H1 (cell line): ENCODE data around the gene POLR1G. TPM values are rescaled to one million over a fixed set of nuclear protein-coding genes. Genes with fewer than 3 reads are reported as not detected.

Experiments
- CTCF ChIA-PET: fragments of 300-600 bp; sonication (Branson Sonifier 250); formaldehyde crosslinking; loops from one replicate; lab custom pipeline; 2021; ENCODE audit not compliant: partially characterized antibody; lab: Charles Lee
- POLR2A ChIA-PET: fragments of 300-600 bp; sonication (Branson Sonifier 250); formaldehyde crosslinking; loops from one replicate; lab custom pipeline; 2021; ENCODE audit warnings: inconsistent platforms; ENCODE audit not compliant: partially characterized antibody; lab: Charles Lee
- DNase-seq, 2 experiments: peaks; one replicate each; pipeline versions ENCODE4 v3.0.0 to v3.0.0-alpha.2; 2010 to 2022; ENCODE audit warnings: low spot score in 2 of 2, low read depth in 1 of 2, mixed read lengths in 1 of 2
- FAIRE-seq: peaks from 2 replicates; lab custom pipeline; 2011; peaks lifted over from hg19 to GRCh38; lab: Jason Lieb, UNC
- H2AFZ ChIP-seq: 2 replicates; pipeline ENCODE4 v1.8.1; 2012; ENCODE audit warnings: low read length, inconsistent platforms
- H2AK5ac ChIP-seq: 2 replicates; pipeline ENCODE4 v1.6.1; 2013; ENCODE audit warnings: low read depth, low read length
- H2BK120ac ChIP-seq: replicated peaks from 2 replicates; pipeline ENCODE3; 2013; ENCODE audit warnings: low read depth, low read length, inconsistent platforms
- H2BK12ac ChIP-seq: 2 replicates; pipeline ENCODE4 v1.6.1; 2013; ENCODE audit warnings: low read depth, low read length
- H2BK15ac ChIP-seq: 2 replicates; pipeline ENCODE4 v1.6.1; 2013; ENCODE audit warnings: low read length
- H2BK20ac ChIP-seq: 2 replicates; pipeline ENCODE4 v1.6.1; 2013; ENCODE audit warnings: low read length
- H2BK5ac ChIP-seq: 2 replicates; pipeline ENCODE4 v1.6.1; 2013; ENCODE audit warnings: low read depth, low read length
- H3K14ac ChIP-seq: 2 replicates; pipeline ENCODE4 v1.6.1; 2013; ENCODE audit warnings: inconsistent platforms; ENCODE audit not compliant: insufficient read length
- H3K18ac ChIP-seq: 2 replicates; pipeline ENCODE4 v1.6.1; 2013; ENCODE audit warnings: low read length; ENCODE audit errors: extremely low read depth
- H3K23ac ChIP-seq: 2 replicates; pipeline ENCODE4 v1.6.1; 2013; ENCODE audit warnings: inconsistent platforms; ENCODE audit not compliant: insufficient read length
- H3K23me2 ChIP-seq: 2 replicates; pipeline ENCODE4 v1.6.1; 2013; ENCODE audit warnings: low read depth, low read length
- H3K27ac ChIP-seq: 2 replicates; pipeline ENCODE4 v1.6.1; 2011; ENCODE audit warnings: low read depth, low read length, inconsistent platforms
- H3K27me3 ChIP-seq, 4 experiments: replicated peaks in 1 of 4; 1 replicate in 1 of 4; 2 replicates in 3 of 4; pipeline versions ENCODE4 v1.6.1 to v1.8.1; 2011 to 2013; ENCODE audit warnings: low read length in 3 of 4, mild to moderate bottlenecking in 3 of 4, inconsistent platforms in 2 of 4, mixed read lengths in 2 of 4, moderate library complexity in 1 of 4; ENCODE audit not compliant: control insufficient read depth in 3 of 4, insufficient read depth in 3 of 4; ENCODE audit errors: extremely low read depth in 1 of 4
- H3K36me3 ChIP-seq, 4 experiments: 2 replicates each; pipeline versions ENCODE4 v1.6.1 to v1.8.1; 2011 to 2013; ENCODE audit warnings: mild to moderate bottlenecking in 4 of 4, low read length in 3 of 4, moderate library complexity in 2 of 4, control low read depth in 1 of 4, inconsistent platforms in 1 of 4; ENCODE audit not compliant: insufficient read depth in 4 of 4, control insufficient read depth in 2 of 4
- H3K4ac ChIP-seq: replicated peaks from 2 replicates; pipeline ENCODE3; 2013; ENCODE audit warnings: low read length, low read depth, mixed read lengths, inconsistent platforms; ENCODE audit not compliant: insufficient read length
- H3K4me1 ChIP-seq, 4 experiments: replicated peaks in 1 of 4; 1 replicate in 1 of 4; 2 replicates in 3 of 4; pipeline versions ENCODE4 v1.6.1 to v1.8.1; 2011 to 2013; ENCODE audit warnings: low read length in 3 of 4, inconsistent platforms in 2 of 4, mixed read lengths in 1 of 4; ENCODE audit not compliant: insufficient read depth in 4 of 4, control insufficient read depth in 3 of 4
- H3K4me2 ChIP-seq, 2 experiments: 2 replicates each; pipeline versions ENCODE4 v1.6.1 to v1.8.1; 2011 to 2013; ENCODE audit warnings: low read depth in 2 of 2, low read length in 2 of 2, control low read depth in 1 of 2, inconsistent platforms in 1 of 2, mild to moderate bottlenecking in 1 of 2; ENCODE audit not compliant: insufficient read depth in 1 of 2
- H3K4me3 ChIP-seq, 4 experiments: fragments of 200-600, 300-600 bp in 1 of 4; sonication (generic), shearing (Covaris generic), sonication (Bioruptor Twin) in 1 of 4; 2 replicates each; pipeline versions ENCODE4 v1.5.1 to v1.8.1; 2011 to 2016; ENCODE audit warnings: low read length in 4 of 4, low read depth in 3 of 4, control low read depth in 2 of 4, inconsistent platforms in 2 of 4, mild to moderate bottlenecking in 2 of 4, mixed read lengths in 1 of 4, moderate library complexity in 1 of 4; ENCODE audit not compliant: insufficient read depth in 2 of 4; ENCODE audit errors: extremely low read depth in 1 of 4
- H3K56ac ChIP-seq: replicated peaks from 2 replicates; pipeline ENCODE3; 2013; ENCODE audit warnings: low read depth, mild to moderate bottlenecking, mixed read lengths, low read length, inconsistent platforms; ENCODE audit not compliant: insufficient read length
- H3K79me1 ChIP-seq: 2 replicates; pipeline ENCODE4 v1.6.1; 2013; ENCODE audit warnings: low read depth, low read length, control low read depth
- H3K79me2 ChIP-seq, 2 experiments: 2 replicates each; pipeline versions ENCODE4 v1.6.1 to v1.8.1; 2012 to 2013; ENCODE audit warnings: low read length in 2 of 2, mild to moderate bottlenecking in 2 of 2, inconsistent platforms in 1 of 2; ENCODE audit not compliant: insufficient read depth in 2 of 2, control insufficient read depth in 1 of 2
- H3K9ac ChIP-seq, 4 experiments: replicated peaks in 1 of 4; 1 replicate in 1 of 4; 2 replicates in 3 of 4; pipeline versions ENCODE4 v1.6.1 to v1.8.1; 2011 to 2013; ENCODE audit warnings: low read depth in 3 of 4, low read length in 3 of 4, control low read depth in 2 of 4, mild to moderate bottlenecking in 2 of 4, moderate library complexity in 2 of 4, inconsistent platforms in 1 of 4; ENCODE audit errors: extremely low read depth in 1 of 4
- H3K9me3 ChIP-seq, 2 experiments: 2 replicates each; pipeline versions ENCODE4 v1.6.1 to v1.8.1; 2012 to 2013; ENCODE audit warnings: mild to moderate bottlenecking in 2 of 2, moderate library complexity in 2 of 2, control low read depth in 1 of 2, inconsistent platforms in 1 of 2, low read depth in 1 of 2, low read length in 1 of 2, mixed read lengths in 1 of 2; ENCODE audit not compliant: insufficient read depth in 2 of 2
- H4K20me1 ChIP-seq, 2 experiments: replicated peaks in 1 of 2; 2 replicates each; pipeline versions ENCODE3 to v1.8.1; 2011 to 2013; ENCODE audit warnings: inconsistent platforms in 2 of 2, low read length in 2 of 2, mild to moderate bottlenecking in 1 of 2; ENCODE audit not compliant: insufficient read depth in 2 of 2, control insufficient read depth in 1 of 2
- H4K5ac ChIP-seq: 2 replicates; pipeline ENCODE4 v1.6.1; 2013; ENCODE audit warnings: low read length, low read depth, mixed read lengths, inconsistent platforms; ENCODE audit not compliant: insufficient read length
- H4K8ac ChIP-seq: 2 replicates; pipeline ENCODE4 v1.8.0; 2013; ENCODE audit warnings: mild to moderate bottlenecking, moderate library complexity, low read length, inconsistent platforms; ENCODE audit not compliant: insufficient read depth; ENCODE audit errors: extremely low read depth
- H4K91ac ChIP-seq: replicated peaks from 2 replicates; pipeline ENCODE3; 2013; ENCODE audit warnings: low read length, mixed read lengths, inconsistent platforms; ENCODE audit not compliant: insufficient read length
- CEBPB ChIP-seq: IDR thresholded peaks from 2 replicates; pipeline ENCODE4 v1.6.1; 2012; ENCODE audit warnings: low read depth, low read length
- GTF2F1 ChIP-seq: IDR thresholded peaks from 2 replicates; pipeline ENCODE4 v1.6.1; 2012; ENCODE audit warnings: low read depth, low read length, improper control_type of control experiment, borderline replicate concordance
- HDAC2 ChIP-seq, 2 experiments: fragments of 300-600 bp in 1 of 2; sonication (generic) in 1 of 2; IDR thresholded peaks; 2 replicates each; pipeline ENCODE4 v1.6.1; 2011 to 2012; ENCODE audit warnings: low read depth in 2 of 2, low read length in 2 of 2, mild to moderate bottlenecking in 2 of 2, moderate library complexity in 2 of 2, borderline replicate concordance in 1 of 2, inconsistent platforms in 1 of 2
- KDM1A ChIP-seq: fragments of 200-600, 300-600 bp; sonication (generic); IDR thresholded peaks from 2 replicates; pipeline ENCODE4 v1.7.1; 2016; ENCODE audit warnings: mild to moderate bottlenecking, low read length, borderline replicate concordance
- MAFK ChIP-seq: IDR thresholded peaks from 2 replicates; pipeline ENCODE4 v1.6.1; 2012; ENCODE audit warnings: low read depth, mild to moderate bottlenecking, improper control_type of control experiment, low read length
- RFX5 ChIP-seq: IDR thresholded peaks from 2 replicates; pipeline ENCODE4 v1.6.1; 2011; ENCODE audit warnings: low read depth, low read length, improper control_type of control experiment, borderline replicate concordance
- RXRA ChIP-seq: IDR thresholded peaks from 2 replicates; pipeline ENCODE4 v1.6.1; 2011; ENCODE audit warnings: low read depth, mild to moderate bottlenecking, low read length, moderate library complexity; ENCODE audit not compliant: insufficient read depth
- ZNF274 ChIP-seq: IDR thresholded peaks from 2 replicates; pipeline ENCODE4 v1.7.0; 2012; ENCODE audit warnings: low read length, borderline replicate concordance; ENCODE audit errors: extremely low read depth
- WGBS, 2 experiments: shearing (Covaris generic) in 1 of 2; methylation state at CpG; one replicate each; pipeline versions ENCODE4 v1.1.6 to v1.1.7; 2013 to 2015; ENCODE audit warnings: low lambda C conversion rate in 2 of 2, mixed read lengths in 2 of 2, inconsistent platforms in 1 of 2, low coverage in 1 of 2, missing lambda C conversion rate in 1 of 2; ENCODE audit not compliant: insufficient replicate concordance in 2 of 2, insufficient coverage in 1 of 2, insufficient read length in 1 of 2; ENCODE audit errors: extremely low coverage in 1 of 2, missing lambda C conversion rate in 1 of 2; 5-methylcytosine and 5-hydroxymethylcytosine counted together
- polyA plus RNA-seq, 7 experiments: library from polyadenylated mRNA; depleted of rRNA in 3 of 7; stranded (reverse) in 5 of 7; unstranded in 2 of 7; fragments of >200 nt in 5 of 7; fragments of 200-250 nt in 2 of 7; gene quantifications; 1 replicate in 5 of 7; 2 replicates in 1 of 7; 4 replicates in 1 of 7; pipeline versions ENCODE4 v1.2.1 to v1.2.3, GENCODE V29; 2011 to 2013; ENCODE audit warnings: missing spikeins in 2 of 7, mixed read lengths in 2 of 7
- total RNA-seq: library from RNA; stranded (reverse); fragmentation: NEBNext Ultra II Directional; extraction: Animal tissue kit (Norgen Biotek cat#: 25700); gene quantifications from 2 replicates; pipeline ENCODE4 v1.2.1, GENCODE V29; 2021

POLR1G gene
- total and polyA plus RNA-seq, 2 of the 8 experiments (the other 6 are each of a cell fraction or from before 2014, with no cell fraction given): 16.8 to 34.8 TPM

GRCh38 chr19:45368127-45368526 lies 38.3 kb upstream of the POLR1G start:
- Histone ChIP-seq H3K27ac (no peak overlapping the region), H3K4me3 (no peak overlapping the region), H3K36me3 (peaks cover 6 to 41% (median 19%) of the 10 kb centered on the region in 4 experiments; a peak in 7 of 8 replicates), H2AFZ (no peak overlapping the region), H3K14ac (no peak overlapping the region), H2BK20ac (no peak overlapping the region), H3K4ac (no peak overlapping the region), H3K23me2 (no peaks in the 10 kb centered on the region), H4K8ac (no peak overlapping the region), H3K18ac (no peak overlapping the region), H3K79me2 (peaks cover 0 to 14% of the 10 kb centered on the region in 2 experiments; a peak in 1 of 4 replicates), H4K5ac (no peak overlapping the region), H3K23ac (no peak overlapping the region), H3K9me3 (no peaks in the 10 kb centered on the region), H2BK120ac (no peak overlapping the region), H3K27me3 (no peaks in the 10 kb centered on the region), H2BK5ac (no peak overlapping the region), H3K9ac (no peak overlapping the region), H2BK15ac (no peak overlapping the region), H2BK12ac (no peak overlapping the region), H3K4me1 (peaks cover 0 to 3% (median 0%) of the 10 kb centered on the region in 4 experiments; a peak in 4 of 7 replicates), H4K91ac (no peak overlapping the region), H4K20me1 (peaks cover 5 to 14% of the 10 kb centered on the region in 2 experiments), H3K79me1 (peaks cover 6% of the 10 kb centered on the region; the same call in 1 of the 2 replicates), H3K4me2 (peak overlapping the region in 1 of 2 experiments; percentile 86; a peak in 1 of 4 replicates), H3K56ac (no peak overlapping the region), H2AK5ac (no peak overlapping the region)
- ChIA-PET CTCF (interaction anchor here (0.6 to 2.5 kb wide), 12 partner anchors 10 to 296 kb away, joined by 3 to 9 read pairs (median 3); partner anchors contain the start of gene PPP1R13L), POLR2A (interaction anchor here (0.7 to 5.8 kb wide), 5 partner anchors 14 to 111 kb away, joined by 3 to 36 read pairs (median 7); no protein-coding TSS in a partner anchor)
- 82% methylated on average over 4 of the region's 4 CpGs; no CpG with 5 or more reads in 1 of the 2 experiments for WGBS, 2 experiments
- FAIRE-seq (no peak), DNase-seq (no peak)
- TF ChIP-seq MAFK: no peak
- peak; percentile 65; the same call in 1 of the 2 replicates for TF ChIP-seq KDM1A
- TF ChIP-seq ZNF274: no peak
- no peak for TF ChIP-seq CEBPB
- no peak for TF ChIP-seq RXRA
- no peak for TF ChIP-seq RFX5
- no peak for TF ChIP-seq GTF2F1
- TF ChIP-seq HDAC2 (IDR thresholded peaks at IDR 0.05; ENCODE audit: borderline replicate concordance in 1 of 2, low read depth in 2 of 2, low read length in 2 of 2): peak in 1 of 2 experiments; percentile 57; a peak in 1 of 4 replicates
